ENCODE results near the gene LMAN1L.
A peak's percentile ranks its signal among the peaks of the same experiment; 100 is the strongest.

Gene LMAN1L

GRCh38 chr15:74812533-74812932 is at the start of gene LMAN1L:
Gene LMAN1L, plus strand, starts transcription at chr15:74812835. Its CDS starts 20 bp downstream, at chr15:74812855.
- DNase-seq = no peak

GRCh38 chr15:74763416-74763815 is 49.2 kb upstream of the LMAN1L start:
- DNase-seq = peak; percentile 62

- no peak for DNase-seq
These were observed 45.2 kb upstream of the LMAN1L start for GRCh38 chr15:74767167-74768098.

GRCh38 chr15:74768099-74768770 is 44.4 kb upstream of the LMAN1L start:
- DNase-seq = no peak

- DNase-seq = peak; percentile 81
These were observed 43.8 kb upstream of the LMAN1L start for GRCh38 chr15:74768771-74769342.

GRCh38 chr15:74769463-74770025 is 43.1 kb upstream of the LMAN1L start:
- no peak for DNase-seq

DNA sequence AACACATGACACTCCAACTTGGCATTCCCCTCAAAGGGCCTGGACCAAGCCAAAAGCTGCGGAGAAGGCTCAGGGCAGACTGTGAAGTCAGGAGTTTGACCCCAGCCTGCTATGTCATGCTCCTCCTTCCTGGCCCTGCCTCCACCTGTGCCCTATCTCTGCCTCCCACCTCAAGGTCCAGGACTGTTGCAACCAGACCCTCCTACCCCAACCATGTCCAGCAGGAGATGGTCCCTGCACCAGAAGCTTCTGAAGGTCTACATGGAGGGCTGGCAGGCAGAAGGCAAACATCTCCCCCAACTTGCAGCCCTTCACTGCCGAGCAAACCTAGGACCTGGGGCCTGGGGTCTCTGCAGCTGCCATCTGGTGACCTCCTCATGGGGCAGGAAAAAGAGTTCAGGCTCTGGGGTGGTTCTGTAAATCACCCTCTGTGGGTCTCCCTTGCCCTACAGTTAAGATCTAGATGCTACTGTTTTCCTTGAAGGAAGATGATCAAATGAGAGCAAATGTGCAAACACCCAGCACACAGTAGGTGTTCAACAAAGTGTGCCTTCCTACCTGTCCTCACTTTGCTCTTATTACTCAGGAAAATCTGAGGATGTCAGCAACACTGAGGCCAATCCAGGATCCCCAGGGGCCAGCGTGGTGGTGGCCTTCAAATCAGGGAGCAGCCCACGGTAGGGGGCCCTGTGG is 42.3 kb upstream of the LMAN1L start:
- no peak for DNase-seq

DNA sequence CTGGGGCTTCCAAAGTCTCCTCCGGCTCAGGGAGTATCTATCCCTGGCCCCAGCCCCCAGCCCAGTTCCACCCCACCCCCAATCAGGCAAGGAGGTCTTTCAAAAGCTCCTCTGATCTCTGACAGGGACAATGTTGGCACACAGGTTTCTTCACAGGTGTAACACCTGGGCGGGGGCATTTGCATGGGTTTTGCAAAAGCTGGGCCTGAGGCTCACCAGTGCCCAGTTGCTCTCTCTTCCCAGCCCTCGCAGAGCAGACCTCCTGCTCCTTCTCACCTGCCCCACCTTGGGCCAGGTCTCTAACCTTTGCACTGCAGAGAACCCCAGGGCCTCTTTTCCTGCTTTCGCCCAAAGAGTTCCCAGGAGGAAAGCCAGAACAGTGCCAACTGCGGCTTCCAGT is 39.3 kb upstream of the LMAN1L start:
- no peak for DNase-seq

DNA sequence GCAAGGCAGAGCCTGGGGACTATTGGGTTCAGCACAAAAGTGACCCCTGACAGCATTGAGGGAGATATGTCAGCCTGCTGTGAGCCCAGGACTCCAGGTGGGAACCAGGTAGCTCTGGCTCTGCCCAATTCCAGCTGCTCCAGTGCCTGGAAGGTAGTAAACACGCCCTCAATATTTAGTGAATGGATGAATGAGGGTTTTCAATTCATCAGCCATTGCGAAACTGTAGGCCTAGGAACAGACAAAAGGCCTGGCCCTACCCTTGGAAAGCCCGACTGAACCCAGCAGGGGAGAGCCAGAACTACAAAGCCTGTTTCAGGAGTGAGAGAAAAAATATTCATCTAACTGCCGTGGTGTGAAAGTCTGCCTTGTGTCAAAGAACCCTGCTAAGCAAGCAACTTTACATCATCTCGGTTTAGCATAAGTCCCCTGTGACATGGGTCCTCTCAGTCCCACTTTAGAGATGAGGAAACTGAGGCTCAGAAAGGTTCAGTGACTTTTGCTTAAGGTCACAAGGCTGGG is 38.8 kb upstream of the LMAN1L start:
- no peak for DNase-seq

DNA sequence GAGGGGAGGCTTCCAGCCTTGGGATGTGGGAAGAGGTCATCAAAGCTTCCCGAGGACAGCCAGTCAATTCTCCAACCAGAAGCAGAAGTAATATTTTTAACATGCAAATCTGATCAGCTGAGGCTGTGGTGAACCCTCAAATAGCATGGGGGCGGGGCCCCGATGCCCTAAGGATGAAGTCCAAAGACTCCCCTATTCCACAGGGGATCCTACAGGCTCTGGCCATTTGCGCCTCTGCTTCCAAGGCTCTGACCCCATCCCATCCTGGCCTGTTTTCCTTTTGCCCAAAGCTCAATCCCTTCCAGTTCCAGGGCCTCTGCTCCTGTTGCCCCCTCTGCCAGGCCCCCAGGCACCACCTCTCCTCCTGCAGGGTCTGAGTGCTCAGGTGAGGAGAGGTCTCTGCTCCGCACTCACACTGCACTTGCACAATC is 37.5 kb upstream of the LMAN1L start:
- no peak for DNase-seq

- DNase-seq = no peak
These were observed 36.7 kb upstream of the LMAN1L start for GRCh38 chr15:74775894-74776293.

DNA sequence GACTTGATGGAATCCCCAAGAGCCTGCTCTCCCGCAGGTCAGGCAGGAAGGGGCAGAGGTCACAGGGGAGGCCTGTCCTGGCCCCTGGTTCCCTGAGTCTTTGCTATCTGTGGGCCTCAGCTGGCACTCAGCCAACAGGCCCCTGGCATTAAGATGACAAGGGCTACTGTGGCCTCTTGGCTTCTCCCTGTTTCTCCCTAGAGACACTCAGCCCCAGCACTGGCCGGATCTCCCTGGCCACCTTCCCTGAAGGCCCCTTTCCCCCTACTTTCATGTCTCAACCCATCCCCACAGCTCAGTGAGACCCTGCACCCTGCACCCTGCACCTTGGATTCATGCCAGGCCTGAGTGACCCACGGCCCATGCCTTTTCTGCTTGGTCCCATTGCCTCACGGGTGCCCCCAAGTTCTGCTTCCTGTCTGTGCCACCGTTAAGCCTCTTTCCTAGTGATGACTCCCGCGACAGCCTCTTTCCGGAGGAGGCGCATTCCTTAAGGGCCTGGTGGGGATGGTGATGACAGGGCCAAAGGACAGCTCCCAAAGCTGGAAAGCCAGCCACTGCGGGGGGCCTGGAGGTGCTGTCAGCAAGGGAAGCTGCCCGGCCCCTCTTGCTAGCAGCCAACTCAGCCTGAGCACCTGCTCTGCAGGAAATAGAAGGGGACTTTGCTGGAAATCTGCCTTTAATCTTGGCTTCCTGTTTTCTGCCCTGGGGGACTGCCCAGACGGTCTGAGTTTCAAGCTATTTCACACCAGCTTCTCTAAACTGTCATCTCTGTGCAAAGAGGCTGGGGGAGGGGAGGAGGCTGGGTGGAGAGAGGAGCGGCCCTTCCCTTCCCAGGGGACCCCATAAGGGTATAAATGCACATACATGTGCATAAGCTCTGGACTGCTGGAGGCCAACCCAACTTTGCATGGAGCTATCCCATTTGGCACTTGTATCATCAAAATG is 35.5 kb upstream of the LMAN1L start:
- DNase-seq = peak; percentile 83

- DNase-seq = no peak
These were observed 34.7 kb upstream of the LMAN1L start for GRCh38 chr15:74777769-74778598.

DNA sequence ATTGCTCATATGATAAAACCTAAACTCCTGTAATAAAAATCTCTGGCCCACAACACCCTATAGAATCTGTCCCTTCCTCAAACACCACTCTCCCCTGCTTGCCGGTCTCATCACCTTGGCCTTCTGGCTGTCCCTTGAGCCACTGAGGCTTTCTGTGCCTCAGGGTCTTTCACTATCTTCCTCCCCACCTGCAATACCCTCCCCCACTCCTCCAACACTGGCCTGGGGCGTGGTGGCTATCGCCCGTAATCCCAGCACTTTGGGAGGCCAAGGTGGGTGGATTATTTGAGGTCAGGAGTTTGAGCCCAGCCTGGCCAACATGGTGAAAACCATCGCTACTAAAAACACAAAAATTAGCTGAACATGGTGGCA is 34.0 kb upstream of the LMAN1L start:
- no peak for DNase-seq

- DNase-seq = no peak
These were observed 33.4 kb upstream of the LMAN1L start for GRCh38 chr15:74779162-74779648.

DNA sequence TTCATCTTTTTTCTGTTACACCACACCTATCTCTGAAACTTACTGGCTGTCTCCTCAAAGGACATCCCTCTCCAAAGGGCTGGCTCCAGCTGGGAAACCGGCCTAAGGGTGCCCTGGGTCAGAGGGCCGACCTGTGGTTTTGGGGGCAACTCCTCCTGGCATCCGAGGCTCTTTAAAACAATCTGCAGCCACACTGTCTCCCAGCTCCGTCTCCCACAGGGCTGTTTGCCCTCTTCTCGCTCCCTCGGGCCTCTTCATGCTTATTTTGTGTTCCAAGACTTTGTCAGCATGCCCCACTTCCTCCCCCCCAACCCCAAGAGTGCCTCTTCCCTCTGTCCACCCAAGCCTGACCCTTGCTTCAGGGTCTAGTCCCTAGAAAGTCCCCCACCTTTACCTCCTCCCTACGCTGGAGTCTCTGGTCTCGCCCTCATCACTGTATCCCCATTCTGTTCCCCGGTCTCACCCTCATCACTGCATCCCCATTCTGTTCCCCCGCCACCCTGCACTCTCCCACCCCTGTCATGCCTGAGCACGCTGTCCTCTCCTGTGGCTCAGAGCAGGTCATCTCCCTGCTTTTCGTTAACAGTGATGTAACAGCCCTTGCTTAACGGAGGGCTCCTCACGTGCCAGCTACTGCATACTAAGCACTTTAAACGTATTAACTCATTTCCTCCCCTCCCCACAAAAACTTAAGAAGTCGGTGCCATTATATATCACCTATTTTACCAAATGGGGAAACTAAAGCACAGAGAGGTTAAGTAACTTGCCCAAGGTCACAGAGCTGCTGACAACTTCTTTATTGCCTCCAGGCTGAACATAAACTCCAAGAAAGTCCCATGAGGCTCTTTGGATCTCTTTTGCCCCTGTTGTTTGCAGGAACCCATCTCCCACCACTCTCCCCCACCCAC is 31.9 kb upstream of the LMAN1L start:
- DNase-seq = no peak

GRCh38 chr15:74781431-74782258 is 31.0 kb upstream of the LMAN1L start, which contains the start of gene CSK:
Gene CSK, plus strand, starts transcription at chr15:74782080. Its CDS starts 16,218 bp downstream, at chr15:74798298.
- peak; percentile 83 for DNase-seq
